Gastroesophageal sphincter (tissue), 3 donors: Measurements from ENCODE around the gene ADAMTS7.

Experiments used
- CTCF ChIP-seq, 4 experiments: fragments of 200-600 bp in 2 of 4; fragments of 450-650 bp in 2 of 4; sonication (generic) in 1 of 4; IDR thresholded peaks; one replicate each; pipeline ENCODE4 v1.5.1; 2017 to 2019; ENCODE audit warnings: antibody characterized with exemption in 4 of 4, mild to moderate bottlenecking in 2 of 4, moderate library complexity in 2 of 4
- EP300 ChIP-seq: sonication (generic); formaldehyde crosslinking; IDR thresholded peaks from one replicate; pipeline ENCODE4 v1.6.1; 2017; ENCODE audit warnings: antibody characterized with exemption, mild to moderate bottlenecking

GRCh38 chr15:78749831-78750230, 61.4 kb downstream of the ADAMTS7 start:
- TF ChIP-seq CTCF (IDR thresholded peaks at IDR 0.05) (no peak), EP300 (no peak)
